ENCODE measurements around the gene ZNF708.
"Not testable (repeated sequence)": the region's sequence is repeated elsewhere in the genome, so short reads cannot be mapped to it uniquely, and the experiment has no call there.

Gene ZNF708

DNA sequence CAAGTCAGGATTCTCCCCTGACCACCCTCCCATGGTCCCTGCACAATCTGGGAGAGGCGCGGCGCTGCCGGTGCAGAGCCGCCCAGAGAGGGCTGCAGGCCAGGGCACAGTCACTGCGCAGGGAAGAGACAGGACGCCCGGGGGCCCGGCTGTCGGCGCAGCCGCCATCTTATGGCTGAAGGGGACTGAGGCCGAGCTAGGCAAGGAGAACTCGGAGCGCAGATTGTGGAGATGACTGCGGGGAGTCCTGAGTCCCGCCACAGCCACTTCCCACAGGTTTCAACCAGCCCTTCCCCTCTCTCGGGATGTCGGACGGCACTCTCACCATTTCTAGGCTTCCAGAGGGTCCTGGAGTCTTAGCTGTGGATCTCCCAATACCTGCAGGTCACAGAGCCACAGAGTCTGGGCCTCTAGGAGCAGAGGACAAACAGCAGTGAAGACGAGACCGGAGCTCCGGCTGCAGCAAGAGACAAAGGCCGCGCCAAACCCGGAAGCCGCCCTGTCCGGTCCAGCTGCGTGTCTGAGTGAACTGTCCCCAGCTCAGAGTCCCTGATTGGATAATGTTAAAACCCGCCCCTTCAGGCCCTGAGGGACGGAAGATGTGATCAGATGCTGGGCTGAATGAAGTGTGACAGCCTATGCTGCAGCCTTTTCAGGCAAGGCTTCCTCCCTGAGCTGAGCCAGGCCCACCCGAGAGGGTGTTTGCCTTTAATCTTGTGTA lies at the start of gene ZNF708:
TSS of gene ZNF708 (minus strand) at position 526 of the 721 bp plus-strand sequence. CDS start at position 328, 198 bp downstream.
- DNase-seq: peak; percentile 37 to 96 (median 87)

DNA sequence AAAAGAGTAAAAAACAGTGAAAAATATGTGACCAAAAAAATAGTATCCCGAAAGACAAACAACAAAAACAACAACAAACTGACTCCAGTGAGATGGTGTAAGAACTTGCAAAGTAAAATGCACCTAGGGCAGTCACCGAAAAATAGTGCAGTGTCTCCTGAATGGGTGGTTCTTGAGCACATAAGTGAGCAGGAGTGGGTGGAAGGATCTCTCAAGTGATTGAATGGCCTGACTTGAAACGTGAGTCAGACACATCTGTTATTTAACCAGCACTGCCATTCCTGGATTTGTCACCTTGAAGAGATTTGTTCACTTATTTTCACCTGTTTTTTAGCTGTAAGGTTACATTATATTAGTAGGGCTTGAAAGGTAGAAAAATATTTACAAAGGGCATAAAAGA lies 33.1 kb upstream of the ZNF708 start:
- DNase-seq: no peak

DNA sequence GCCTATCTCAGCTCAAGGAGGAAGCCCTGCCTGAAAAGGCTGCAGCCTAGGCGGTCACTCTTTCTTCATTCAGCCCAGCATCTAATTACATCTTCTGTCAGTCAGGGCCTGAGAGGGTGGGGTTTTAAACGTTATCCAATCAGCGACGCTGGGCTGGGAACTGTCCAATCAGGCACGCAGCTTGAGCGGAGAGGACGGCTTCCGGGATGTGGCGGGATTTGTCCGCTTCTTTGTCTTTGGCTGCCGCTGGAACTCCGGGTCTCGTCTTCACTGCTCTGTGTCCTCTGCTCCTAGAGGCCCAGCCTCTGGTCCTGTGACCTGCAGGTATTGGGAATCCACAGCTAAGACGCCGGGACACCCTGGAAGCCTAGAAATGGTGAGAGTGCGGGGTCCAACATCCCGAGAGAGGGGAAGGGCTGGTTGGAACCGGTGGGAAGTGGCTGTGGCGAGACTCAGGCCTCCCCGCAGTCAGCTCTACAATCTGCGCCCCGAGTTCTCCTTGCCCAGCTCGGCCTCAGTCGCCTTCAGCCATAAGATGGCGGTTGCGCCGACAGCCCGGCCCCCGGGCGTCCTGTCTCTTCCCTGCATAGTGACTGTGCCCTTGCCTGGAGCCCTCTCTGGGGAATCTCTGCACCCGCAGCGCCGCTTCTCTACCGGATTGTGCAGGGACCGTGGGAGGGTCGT lies 29.7 kb upstream of the ZNF708 start, which contains the start of gene ZNF738:
TSS of gene ZNF738 (plus strand) at position 233 of the 684 bp plus-strand sequence. CDS start at position 374, 141 bp downstream.
- DNase-seq: peak; percentile 32 to 96 (median 87)

DNA sequence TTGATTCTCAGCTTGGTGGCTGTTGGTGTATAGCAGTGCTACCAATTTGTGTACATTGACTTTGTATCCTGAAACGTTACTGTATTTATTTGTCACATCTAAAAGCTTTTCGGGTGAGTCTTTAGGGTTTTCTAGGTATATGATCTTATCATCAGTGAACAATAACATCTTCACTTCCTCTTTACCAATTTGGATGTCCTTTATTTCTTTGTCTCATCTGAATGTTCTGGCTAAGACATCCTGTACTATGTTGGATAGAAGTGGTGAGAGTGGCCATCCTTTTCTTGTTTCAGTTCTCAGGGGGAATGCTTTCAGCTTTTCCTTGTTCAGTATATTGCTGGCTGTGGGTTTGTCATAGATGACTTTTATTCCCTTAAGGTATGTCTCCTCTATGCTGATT lies 23.6 kb upstream of the ZNF708 start:
- DNase-seq: no peak

DNA sequence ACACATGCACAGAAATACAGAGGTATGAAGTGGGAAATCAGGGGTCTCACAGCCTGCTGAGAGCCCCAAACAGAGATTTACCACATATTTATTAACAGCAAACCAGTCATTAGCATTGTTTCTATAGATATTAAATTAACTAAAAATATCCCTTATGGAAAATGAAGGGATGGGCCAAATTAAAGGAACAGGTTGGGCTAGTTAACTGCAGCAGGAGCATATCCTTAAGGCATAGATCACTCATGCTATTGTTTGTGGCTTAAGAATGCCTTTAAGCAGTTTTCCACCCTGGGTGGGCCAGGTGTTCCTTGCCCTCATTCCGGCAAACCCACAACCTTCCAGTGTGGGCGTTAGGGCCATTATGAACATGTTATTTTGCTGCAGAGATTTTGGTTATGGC lies 15.6 kb upstream of the ZNF708 start:
- not testable (repeated sequence) for DNase-seq

DNA sequence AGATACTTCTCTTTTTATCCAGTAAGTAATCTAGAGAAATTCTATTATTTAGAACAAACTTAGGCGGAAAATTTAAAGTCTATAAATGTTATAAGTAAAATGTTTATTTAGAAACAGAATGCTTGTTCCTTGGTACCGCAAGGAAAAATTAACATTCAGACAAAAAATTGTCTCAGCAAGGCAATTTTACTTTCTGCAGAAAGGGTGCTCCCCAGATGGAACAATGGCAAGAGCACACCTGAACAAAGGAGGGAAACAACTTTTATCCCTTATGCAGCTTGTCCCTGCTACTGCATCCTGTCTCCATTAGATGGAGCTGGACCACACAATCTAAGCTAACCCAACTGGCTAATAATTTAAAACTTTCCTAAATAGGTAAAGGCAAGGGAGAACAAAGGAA lies 6.5 kb upstream of the ZNF708 start:
- no peak for DNase-seq

DNA sequence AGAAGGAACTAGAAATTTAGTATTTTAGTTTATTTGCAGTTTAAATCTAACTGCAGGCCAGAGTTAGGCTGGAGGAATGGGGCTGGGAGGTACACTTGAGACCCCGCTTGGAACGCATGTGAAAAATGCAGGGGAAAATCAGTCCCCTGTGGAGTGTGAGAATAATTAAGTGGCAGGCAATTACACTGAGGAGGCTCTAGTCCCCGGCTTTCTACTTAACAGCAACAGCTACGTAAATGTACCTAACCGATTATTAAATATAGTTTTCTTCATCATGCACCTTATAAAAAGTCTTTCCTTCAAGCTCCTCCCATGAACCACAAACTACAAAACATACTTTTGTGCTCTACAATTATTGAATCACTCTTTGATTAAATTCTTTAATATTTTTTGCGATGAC lies 804 bp downstream of the ZNF708 start:
- DNase-seq: peak in 1 of 51 donors; percentile 14

DNA sequence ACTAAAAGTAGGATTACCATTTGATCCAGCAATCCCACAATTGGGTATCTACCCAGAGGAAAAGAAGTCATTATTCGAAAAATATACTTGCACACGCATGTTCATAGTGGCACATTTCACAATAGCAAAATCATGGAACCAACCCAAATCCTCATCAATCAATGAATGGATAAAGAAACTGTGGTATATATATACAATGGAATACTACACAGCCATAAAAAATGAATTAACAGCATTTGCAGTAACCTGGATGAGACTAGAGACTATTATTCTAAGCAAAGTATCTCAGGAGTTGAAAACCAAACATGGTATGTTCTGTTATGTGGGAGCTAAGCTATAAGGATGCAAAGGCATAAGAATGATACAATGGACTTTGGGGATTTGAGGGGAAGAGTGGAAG lies 3.0 kb downstream of the ZNF708 start:
- no peak for DNase-seq

DNA sequence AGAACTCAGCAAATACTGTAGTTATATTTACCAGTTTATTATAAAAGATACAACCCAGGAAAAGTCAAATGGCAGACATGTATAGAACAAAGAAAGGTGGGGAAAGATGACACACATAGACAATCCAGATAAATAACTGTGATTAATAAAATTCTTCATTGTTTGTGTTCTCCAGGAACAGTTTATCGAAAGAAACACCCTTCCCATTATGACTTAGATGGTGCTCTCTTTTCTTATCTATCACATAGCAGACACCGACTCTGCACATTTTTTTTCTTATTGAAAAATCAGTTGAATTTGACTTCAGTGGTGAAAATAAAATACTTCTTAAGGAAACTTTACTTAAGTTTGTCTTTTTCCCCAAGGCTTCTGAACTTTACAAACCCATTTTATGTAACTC lies 6.2 kb downstream of the ZNF708 start:
- DNase-seq: no peak

DNA sequence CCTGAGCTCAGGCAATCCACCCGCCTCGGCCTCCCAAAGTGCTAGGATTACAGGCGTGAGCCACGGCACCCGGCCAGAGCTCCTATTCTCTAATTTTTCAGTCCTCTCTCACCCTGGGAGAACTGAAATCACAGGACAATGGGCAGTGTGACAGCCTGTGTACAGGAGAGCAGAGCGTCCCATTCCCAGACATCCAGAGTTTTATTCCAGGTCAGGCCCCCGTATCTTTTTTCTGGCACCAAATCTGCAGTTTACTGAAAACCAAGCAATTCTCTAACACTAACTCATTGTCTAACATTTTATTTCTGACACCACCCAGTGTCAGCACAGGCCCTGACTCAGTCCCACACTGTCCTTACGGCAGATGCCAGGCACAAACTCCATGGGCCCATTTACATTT lies 6.7 kb downstream of the ZNF708 start:
- DNase-seq: peak in 40 of 51 donors; percentile 4 to 90 (median 62)

DNA sequence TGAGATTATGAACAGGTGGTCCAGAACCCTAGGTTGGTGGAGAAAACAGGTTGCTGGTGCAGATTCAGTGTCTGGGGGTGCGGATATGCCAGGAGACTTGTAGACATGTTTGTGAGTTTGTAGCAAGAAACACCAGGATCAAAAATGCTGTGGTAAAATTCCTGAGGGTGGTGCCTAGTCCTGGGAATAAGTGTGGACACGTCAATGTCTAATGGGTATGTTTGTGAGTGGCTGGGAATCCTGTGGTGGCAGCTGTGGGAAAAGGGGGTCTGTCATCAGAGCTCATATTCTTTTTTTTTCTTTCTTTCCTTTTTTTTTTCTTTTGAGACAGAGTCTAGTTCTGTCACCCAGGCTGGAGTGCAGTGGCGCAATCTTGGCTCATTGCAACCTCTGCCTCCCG lies 7.2 kb downstream of the ZNF708 start:
- DNase-seq: peak in 1 of 51 donors; percentile 14

DNA sequence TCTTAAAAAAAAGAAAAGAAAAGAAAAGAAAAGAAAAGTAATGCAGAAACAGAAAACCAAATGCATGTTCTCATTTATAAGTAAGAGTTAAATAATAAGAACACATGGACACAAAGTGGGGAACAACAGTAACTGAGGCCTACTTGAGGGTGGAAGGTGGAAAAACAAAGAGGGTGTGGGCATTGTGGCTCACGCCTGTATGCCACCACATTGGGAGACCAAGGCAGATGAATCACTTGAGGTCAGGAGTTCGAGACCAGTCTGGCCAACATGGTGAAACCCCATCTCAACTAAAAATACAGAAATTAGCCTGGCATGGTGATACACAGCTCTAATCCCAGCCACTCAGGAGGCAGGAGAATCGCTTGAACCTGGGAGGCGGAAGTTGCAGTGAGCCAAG lies 8.1 kb downstream of the ZNF708 start:
- no peak for DNase-seq

DNA sequence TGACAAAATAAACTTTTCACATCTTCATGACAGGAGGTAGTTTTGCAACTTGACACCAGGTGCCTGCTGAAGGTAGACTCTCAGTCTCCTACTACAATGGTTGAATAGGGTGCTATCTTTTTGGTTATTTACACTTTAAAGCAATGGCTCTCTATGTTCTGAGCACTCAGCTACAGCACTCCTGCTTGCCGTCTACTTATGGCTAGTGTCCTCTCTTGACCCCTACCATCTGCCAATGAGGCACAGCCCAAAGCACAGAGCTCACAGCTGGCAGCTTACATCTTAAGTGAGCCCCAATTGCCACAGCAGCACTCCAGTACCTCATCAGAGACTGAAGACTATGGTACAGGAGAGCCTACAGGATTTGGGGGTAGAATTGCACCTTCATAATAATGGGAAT lies 11.4 kb downstream of the ZNF708 start:
- peak in 1 of 51 donors; percentile 10 for DNase-seq

DNA sequence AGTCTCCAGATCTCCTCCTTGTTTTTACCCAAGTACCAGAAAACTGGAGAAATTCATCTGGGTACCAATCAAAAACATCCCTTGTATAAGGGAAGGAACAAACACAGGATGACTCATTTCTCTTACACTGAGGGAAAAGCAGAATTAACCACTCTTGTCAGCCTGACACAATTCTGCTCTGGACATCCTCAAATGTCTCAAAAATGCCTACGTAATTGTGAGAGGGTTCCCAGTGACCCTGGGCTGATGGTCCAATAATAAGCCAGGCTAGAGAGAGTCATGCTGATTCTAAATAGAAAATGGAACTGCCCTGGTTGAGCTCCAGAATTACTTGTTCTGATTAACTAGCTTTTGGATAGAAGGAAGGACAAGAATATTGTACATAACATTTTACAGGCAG lies 14.5 kb downstream of the ZNF708 start:
- peak in 7 of 51 donors; percentile 5 to 41 (median 22) for DNase-seq

DNA sequence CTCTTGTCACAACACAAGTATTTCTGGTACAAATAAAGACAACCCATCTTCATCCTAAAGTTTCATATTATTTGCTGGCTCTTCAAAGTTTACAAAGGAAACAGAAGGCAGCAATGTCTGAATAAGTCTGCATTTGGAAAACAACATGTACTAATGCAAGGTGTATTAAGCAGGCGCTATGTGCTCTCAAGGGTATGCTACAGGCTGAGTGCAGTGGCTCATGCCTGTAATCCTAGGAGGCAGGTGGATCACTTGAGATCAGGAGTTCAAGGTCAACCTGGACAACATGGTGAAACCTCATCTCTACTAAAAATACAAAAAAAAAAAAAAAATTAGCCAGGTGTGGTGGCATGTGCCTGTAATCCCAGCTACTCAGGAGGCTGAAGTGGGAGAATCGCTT lies 16.4 kb downstream of the ZNF708 start:
- not testable (repeated sequence) for DNase-seq

DNA sequence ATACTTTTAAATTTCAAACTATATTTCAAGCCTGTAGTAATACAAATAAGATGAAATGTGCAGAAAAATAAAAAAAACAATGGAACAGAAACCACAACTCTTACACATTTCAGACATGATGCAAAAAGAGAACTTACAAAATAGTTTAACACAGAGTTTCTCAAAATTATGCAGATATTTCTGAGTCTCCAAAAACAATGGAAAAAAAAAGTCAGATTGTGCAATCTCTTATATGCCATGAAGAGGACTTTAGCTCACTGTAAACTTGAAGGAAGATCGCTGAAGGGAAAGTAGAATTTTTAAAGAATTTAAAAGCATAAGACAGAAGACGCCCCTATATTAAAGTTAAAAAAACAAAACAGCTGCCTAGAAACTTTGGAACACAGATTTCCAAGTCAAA lies 20.4 kb downstream of the ZNF708 start:
- no peak for DNase-seq

DNA sequence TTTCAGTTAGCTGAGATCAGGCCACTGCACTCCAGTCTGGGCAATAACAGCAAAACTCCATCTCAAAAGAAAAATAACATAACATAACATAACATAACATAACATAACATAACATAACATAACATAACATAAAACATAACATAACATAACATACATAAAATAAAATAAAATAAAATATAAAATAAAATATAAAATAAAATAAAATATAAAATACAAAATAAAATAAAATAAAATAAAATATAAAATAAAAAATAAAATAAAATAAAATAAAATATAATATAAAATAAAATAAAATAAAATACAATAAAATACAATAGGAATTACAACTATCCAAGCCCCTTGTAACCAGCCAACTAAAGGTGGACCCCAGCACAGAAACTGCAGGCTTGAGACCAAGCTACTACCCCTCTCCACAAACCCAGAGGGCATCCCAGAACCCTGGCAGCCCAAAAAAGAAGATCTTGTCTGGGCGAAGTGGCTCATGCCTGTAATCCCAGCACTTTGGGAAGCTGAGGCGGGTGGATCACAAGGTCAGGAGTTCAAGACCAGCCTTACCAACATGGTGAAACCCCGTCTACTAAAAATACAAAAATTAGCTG lies 22.2 kb downstream of the ZNF708 start:
- DNase-seq: not testable (repeated sequence)

DNA sequence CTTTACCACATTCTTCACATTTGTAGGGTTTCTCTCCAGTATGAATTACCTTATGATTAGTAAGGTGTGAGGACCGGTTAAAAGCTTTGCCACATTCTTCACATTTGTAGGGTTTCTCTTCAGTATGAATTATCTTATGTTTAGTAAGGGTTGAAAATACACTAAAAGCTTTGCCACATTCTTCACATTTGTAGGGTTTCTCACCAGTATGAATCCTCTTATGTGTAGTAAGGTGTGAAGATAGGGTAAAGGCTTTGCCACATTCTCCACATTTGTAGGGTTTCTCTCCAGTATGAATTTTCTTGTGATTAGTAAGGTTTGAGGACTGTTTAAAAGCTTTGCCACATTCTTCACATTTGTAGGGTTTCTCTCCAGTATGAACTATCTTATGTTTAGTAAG lies 35.4 kb downstream of the ZNF708 start:
- DNase-seq: not testable (repeated sequence)

DNA sequence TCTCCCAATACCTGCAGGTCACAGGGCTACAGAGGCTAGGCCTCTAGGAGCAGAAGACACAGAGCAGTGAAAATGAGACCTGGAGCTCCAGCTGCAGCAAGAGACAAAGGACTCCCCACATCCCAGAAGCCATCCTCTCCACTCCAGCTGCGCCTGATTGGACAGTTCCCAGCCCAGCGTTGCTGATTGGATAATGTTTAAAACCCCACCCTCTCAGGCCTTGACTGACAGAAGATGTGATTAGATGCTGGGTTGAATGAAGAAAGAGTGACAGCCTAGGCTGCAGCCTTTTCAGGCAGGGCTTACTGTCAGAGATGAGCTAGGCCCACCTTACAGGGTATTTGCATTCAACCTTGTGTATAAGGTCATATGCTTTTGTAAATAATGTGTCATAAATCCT lies 59.4 kb downstream of the ZNF708 start:
- no peak for DNase-seq

DNA sequence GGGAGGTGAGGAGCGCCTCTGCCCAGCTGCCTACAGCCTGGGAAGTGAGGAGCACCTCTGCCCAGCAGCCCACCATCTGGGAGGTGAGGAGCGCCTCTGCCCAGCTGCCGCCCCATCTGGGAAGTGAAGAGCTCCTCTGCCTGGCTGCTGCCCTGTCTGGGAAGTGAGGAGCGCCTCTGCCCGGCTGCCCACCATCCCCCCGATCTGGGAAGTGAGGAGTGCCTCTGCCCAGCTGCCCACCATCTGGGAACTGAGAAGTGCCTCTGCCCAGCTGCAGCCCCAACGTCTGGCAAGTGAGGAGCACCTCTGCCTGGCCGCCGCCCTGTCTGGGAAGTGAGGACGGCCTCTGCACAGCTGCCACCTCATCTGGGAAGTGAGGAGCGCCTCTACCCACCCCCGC lies 64.3 kb downstream of the ZNF708 start:
- DNase-seq: no peak

DNA sequence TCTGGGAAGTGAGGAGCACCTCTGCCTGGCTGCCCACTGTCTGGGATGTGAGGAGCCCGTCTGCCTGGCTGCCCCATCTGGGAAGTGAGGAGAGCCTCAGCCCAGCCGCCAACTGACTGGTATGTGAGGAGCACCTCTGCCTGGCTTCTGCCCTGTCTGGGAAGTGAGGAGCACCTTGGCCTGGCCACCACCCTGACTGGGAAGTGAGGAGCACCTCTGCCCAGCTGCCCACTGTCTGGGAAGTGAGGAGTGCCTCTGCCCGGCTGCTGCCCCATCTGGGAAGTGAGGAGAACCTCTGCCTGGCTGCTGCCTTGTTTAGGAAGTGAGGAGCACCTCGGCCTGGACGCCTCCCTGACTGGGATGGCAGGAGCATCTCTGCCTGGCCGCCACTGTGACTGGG lies 64.8 kb downstream of the ZNF708 start:
- DNase-seq: no peak

DNA sequence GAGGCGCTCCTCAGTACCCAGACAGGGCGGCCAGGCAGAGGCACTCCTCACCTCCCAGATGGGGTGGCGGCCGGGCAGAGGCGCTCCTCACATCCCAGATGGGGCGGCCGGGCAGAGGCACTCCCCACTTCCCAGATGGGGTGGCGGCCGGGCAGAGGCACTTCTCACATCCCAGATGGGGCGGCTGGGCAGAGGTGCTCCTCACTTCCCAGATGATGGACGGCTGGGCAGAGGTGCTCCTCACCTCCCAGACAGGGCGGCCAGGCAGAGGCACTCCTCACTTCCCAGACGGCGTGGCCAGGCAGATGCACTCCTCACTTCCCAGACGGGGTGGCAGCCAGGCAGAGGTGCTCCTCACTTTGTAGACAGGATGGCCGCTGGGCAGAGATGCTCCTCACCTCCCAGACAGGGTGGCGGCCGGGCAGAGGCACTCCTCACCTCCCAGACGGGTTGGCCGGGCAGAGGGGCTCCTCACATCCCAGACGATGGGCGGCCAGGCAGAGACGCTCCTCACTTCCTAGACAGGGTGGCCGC lies 68.3 kb downstream of the ZNF708 start:
- DNase-seq: not testable (repeated sequence)
